Measurements from ENCODE around the gene SEMA3C.

SEMA3C gene

DNA sequence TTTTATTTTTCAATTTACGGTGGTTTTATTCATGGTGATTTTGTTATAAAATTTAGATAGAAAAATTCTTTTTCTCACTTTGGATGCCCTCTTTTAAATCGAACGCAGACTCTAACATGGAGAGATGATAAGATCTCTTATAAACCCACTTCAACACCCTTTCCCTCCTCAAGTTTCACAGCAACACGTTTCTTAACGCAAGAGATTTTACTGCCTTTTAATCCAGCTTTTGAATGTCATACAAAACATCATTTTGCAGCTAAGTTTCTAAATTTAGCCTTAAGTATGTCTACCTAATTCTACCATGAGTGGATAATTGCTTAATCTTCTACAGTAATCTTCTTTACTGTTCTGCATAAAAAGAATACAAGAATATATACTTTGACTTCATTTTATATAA, 70.0 kb downstream of the SEMA3C start:
- DNase-seq (ENCODE audit: low spot score), result no peak

DNA sequence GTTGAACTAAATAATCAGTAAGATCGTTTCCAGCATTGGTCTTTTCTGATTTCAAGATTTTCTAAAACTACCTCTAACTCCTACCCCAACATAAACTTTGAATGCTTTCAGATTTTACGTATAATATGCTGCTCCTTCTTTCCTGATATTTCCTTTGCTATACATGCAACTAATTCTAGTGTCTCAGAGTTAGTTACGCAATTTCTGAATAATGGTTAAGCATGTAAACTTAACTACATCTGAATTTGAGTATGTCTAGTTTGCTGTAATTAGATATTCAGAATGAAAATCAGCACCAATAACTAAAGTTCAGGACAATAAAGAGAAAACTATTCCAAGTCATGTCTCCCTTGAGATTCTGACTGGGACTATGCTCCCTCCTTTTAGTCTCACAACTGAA, 71.0 kb downstream of the SEMA3C start:
- no peak for DNase-seq (ENCODE audit: low spot score)

DNA sequence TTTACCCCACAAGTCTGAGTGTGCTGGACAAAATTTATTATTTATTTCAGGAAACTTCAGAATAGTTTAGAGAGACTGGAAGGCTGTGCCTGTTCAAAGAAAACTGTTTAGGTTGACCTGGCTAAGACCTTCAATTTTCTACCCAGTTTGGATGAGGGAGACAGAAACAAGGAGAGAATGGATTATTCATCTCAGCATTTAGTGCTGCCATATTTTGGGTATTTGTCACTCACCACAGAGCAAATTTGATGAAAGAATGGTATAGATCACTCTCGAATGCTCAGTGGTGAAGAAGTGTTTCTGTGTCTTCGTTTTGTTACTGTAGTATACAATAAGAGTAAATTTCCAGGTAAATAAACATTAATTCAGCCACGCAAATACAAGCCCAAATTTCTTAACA, 71.8 kb downstream of the SEMA3C start:
- no peak for DNase-seq (ENCODE audit: low spot score)

DNA sequence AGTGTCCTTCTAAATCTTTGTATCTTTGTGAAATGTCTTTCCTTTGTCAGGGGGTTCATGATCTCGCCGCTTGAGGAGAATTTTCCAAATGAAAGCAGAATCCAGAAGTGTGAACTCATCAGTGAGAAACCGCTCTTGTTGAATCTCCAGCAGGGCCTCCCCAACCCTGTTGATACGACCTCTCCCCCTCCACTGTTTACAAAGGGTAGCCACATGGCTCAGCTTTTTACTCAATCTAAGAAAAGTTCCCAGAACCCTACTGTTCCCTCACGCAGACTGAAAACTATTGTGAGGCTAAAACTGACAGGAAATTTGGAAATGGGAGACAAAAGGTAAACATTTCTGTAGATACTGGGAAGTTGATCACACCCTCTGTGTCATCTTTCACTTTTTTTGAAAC, 73.9 kb downstream of the SEMA3C start:
- no peak for DNase-seq (ENCODE audit: low spot score)

DNA sequence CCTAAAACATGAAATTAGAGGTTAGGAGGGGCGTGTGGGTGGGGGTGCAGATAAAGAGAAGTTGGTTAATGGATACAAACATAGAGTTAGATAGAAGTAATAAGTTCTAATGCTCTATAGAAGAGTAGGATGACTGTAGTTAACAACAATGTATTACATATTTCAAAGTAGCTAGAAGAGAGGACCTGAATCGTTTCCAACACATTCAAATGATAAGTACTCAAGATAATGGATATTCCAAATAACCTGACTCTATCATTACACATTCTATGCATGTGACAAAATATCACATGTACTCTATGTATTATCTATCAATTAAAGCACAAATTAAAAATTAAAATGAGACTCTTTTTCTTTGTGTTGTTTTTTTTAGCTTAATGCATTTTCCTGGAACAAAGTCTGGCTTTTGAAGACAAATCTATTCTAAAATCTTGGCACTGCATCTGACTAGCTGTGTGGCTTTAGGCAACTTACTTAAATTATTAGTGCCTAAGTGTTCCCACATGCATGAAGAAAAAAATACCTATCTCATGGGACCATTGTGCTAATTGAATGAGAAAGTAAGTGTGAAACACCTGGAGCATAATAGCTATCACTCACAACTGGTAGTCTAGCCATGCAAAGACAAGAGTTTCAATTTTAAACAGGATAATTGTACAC, 75.7 kb downstream of the SEMA3C start:
- no peak for DNase-seq (ENCODE audit: low spot score)

DNA sequence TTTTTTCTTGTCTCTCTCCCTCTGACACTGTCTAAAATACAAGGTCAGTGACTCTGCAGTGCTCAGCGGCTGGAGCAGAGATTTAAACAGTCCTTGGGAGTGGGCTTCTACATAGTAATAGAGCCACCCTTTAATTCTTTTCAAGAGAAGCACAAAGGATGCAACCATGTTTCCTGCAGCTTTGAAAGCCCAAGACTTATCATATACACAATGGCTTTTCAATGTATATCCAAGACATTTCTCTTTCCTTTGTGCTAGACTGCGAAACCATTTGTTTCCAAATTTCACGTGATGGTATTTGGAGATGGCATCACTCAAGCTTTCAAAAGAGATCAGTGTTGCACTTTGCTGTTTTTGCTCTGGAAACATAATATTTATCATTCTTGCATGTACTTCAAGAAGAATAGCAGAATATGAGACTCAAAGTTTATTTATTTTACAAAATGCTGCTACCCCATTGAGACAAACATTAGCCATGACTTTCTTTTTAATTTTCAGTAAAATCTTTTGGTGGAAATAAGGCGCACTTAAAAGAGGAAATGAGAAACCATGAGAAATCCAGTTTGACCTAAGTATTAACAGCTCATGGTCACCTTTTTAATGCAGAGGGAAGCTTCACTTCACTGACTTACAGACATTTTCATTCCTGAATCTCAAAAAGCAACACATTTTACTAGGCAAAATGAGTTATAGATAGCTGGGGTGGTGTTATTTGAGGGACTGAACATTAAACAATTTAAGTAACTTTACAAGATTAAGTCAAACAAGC, 76.6 kb downstream of the SEMA3C start:
- DNase-seq (ENCODE audit: low spot score), result no peak

DNA sequence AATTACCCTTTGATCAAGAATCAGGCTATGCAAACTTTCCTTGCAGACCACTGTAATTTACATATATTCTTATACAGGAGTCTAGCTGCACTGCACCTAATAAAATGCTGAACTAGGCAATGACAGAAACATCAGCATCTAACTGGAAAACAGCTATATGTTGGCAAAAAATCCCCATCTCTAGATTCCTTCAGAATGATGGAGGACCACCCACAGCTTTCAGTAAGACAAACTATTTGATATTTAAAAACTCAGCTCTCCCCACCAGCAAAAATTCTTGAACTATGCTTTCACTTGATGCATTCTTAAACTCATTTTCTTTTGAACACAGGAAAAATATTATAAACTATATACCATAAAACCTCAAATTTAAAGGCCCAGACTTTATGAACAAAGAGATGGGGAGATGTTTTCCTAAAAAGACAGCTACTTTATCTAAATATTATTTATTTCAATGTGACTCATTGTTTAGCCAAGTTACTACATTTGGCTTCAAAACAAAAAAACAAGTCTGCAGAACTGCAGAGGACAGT, 77.4 kb downstream of the SEMA3C start:
- no peak for DNase-seq (ENCODE audit: low spot score)

DNA sequence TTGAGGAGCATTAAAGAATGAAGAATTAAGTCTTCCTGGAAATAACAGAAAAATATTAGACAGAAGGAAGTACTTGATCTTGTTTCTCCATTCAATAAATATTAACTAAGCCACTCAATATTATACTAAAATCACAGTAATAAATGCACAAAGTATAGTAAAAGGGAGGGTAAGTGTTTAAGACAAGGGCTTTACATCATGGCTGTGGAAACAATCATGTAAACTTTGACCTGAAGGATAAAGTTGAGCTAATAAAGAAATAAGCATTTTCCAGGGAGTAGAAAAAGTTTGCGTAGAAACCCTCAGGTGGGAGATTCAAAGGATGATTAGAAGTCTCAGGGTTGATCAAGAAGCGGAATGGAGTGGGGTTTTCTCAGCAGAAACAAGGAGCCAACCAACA, 78.2 kb downstream of the SEMA3C start:
- no peak for DNase-seq (ENCODE audit: low spot score)

DNA sequence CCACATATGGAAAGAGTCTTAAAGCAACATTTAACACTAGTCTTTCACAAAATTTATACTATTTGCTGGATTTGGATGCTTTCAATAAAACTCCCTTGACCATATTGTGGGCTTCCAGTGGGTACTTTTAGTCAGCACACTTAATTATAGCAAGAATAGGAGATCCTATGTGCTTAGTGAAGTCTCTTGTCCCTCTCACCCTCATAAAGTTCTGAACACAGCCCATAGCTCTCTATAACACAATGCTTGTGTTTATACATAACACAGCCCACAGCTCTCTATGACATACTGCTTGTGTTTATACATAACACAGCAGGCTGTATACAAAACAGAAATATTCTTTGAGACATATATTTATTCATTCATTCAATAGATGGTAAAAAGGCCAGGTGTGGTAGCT, 79.0 kb downstream of the SEMA3C start:
- DNase-seq (ENCODE audit: low spot score), result no peak

DNA sequence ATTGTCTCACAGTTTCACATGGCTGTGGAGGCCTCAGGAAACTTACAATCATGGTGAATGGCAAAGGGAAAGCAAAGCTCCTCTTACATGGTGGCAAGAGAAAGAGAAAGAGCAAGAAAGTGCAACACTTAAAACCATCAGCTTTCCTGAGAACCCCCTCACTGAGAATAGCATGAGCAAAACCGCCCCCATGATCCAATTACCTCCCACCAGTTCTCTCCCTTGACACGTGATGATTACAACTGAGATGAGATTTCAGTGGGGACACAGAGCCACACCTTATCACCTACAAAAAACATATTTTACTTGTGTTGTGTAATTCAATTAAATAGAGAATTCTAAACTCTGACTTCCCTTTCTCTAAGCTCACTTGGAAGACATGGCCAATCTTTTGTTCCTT, 80.2 kb downstream of the SEMA3C start:
- no peak for DNase-seq (ENCODE audit: low spot score)

DNA sequence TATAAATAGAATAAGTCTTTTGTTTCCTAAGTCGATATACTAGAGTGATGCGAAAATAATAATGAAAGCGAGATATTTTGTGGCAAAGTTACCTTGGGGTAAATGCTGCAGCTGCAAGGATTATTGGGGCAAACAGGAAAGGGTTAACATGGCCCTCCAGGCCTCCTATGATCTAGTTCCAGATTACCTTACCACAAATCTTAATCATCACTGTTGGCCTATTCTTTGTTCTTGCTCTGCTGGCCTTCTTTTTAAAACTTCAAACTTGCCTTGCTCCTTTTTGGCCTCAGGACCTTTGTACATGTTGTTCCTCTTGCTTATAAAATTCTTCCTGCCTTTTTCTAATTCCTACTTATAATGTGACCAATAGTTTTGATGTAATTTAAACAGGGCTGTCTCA, 81.5 kb downstream of the SEMA3C start:
- DNase-seq (ENCODE audit: low spot score), result no peak

DNA sequence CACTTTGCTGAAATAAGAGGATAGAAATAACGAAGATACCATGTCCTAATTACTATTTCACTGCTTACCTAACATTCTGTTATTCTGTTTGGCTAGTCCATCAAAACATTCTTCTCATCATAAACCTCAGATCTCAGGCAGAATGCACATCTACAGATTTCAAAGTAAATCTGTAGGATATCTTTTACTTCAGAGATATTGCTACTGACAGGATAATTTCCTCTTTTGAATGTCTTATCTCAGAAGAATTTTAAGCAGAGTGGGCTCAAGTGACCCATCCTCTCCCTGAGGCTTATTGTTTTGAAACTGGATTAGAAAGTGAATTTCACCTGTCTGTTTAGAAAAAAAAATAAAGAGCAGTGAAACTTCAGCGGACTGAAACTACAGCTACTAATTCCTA, 83.6 kb downstream of the SEMA3C start:
- no peak for DNase-seq (ENCODE audit: low spot score)

DNA sequence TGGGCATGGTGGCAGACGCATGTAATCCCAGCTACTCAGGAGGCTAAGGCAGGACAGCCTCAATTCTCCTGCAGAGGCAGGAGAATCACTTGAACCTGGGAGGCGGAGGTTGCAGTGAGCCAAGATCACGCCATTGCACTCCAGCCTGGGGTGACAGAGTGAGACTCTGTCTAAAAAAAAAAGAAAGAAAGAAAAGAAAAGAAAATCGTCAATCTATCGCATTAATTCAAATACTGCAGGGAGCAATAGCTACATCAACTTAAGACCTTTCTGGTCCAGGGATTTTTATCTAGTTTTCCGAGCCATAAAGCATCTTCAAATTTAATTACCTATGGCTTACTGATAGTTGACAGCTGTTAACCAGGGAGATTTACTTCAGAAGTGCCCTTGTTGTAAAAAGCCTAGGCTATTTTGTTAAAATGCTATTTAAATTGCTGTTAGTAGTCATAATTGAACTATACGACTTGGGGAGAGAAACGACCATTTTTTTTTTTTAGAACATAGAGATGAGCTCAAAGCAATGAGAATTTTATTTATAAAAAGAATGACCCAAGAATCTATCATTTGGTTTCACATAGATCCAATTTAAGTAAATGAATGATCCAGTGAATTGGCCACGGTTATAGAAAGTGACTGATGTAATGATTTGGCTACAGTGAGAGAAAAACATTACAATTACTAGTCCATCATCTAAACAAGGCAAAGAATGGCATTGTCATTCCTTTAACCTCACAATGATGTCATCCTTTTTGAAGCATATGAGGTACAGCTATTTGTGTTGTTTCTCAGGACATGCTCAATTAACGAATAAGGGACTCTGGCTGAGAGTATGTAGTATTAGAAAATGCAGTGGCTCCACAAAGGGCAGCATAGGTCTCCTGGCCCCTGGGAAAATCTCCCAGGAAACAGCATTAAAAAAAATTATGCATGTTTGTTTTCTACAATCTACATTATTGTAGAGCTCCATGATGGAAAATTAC, 85.3 kb downstream of the SEMA3C start:
- DNase-seq (ENCODE audit: low spot score), result no peak

DNA sequence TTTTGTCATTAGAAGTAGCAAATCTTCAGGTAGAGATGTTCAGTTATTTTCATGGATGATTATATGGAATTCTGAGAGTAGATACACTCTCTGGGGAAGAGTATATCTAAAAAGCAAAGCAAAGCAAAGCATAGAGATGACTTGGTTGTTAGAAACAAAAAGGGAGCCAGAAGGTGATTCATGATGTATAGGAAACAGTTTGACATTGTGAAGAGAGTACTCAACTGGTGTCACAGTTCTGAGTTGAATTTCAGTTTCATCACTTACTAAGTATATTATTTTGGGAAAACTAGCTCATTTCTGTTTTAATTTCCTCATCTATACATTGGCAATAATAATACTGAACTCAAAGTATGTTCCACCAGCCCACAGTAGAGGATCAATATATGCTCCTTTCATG, 86.8 kb downstream of the SEMA3C start:
- no peak for DNase-seq (ENCODE audit: low spot score)

DNA sequence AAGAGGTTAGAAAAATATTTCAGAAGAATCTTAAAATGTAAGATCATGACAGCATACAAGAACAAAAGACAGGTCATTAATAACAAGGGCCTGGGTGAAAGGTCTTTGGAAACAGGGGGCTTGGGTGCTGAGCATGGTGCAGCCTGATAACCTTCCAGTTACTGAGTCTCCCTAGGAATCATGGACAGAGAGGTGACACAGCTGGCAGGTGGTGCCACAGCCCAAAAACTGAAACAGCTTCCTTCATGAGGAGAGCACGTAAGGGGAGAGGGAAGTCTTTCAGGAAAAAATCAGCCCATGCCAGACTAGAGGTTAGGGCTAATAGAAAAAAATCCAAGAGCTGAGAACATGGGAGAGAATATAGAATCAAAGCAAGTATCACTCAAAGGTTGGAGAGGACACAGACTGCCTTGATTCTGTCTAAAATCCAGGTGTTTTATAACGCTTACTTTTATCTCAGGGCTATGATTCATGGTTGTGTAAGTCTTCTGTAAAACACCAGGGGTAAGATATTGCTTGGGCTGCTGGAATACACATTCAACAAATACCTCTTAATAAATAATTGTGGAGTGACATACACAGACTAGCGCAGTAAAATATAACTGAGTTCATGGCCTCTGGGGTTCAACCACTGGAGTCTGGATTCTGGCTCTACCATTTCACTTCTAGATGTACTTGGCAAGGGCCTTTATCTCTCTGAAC, 88.1 kb downstream of the SEMA3C start:
- no peak for DNase-seq (ENCODE audit: low spot score)

DNA sequence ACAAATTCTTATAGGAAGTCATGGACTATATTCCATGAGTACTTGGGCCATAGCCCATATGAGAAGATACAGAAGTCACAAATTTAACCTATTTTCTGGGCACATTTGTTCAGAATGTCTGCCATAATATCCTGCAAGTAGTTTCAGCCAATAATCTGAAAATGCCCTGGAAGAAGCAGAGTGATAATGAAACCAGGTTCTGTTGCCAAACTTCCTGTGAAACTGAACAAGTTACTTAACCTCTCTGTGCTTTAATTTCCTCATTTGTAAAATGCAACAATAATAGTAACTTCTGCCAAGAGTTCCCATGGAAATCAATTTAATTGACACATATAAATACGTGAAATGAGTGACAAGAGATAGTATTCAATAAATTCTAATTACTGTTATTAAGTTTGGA, 88.8 kb downstream of the SEMA3C start:
- no peak for DNase-seq (ENCODE audit: low spot score)

DNA sequence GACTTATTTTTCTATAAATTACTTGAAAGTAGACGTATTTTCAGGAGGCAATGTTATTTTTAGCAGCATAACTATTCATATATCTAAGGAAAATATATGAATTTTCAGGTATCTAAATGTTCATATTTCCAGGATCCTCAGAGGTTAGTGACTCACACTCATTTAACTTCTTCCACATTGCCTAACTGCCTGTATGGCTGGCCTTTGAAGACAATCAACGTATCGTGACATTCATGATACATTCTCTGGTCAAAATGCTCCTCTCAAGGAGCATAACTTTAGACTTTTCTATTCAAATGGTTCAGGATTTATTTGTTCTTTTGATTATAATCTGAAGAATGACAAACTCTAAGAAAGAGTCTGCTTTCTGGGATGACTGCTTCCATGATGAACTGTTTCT, 89.3 kb downstream of the SEMA3C start:
- DNase-seq (ENCODE audit: low spot score), result no peak

DNA sequence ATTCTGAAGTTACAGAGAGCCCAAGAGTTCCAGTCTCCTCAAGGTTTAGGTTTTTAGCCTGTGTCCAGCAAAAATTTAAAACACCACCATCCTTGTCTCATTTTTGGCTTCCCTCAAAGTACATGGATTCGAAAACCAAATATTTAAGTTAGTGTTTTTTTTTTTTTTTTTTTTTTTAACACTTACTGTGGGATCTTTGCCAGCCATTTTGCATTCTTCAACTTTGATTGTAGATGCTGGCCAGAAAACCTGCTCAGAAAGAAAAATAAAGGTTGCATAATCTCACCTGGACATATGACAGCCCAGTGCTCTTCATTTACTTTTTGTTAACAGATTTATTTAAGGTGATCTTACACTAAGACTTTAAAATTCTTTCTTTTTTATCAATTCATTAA, 91.6 kb downstream of the SEMA3C start:
- DNase-seq (ENCODE audit: low spot score), result no peak

DNA sequence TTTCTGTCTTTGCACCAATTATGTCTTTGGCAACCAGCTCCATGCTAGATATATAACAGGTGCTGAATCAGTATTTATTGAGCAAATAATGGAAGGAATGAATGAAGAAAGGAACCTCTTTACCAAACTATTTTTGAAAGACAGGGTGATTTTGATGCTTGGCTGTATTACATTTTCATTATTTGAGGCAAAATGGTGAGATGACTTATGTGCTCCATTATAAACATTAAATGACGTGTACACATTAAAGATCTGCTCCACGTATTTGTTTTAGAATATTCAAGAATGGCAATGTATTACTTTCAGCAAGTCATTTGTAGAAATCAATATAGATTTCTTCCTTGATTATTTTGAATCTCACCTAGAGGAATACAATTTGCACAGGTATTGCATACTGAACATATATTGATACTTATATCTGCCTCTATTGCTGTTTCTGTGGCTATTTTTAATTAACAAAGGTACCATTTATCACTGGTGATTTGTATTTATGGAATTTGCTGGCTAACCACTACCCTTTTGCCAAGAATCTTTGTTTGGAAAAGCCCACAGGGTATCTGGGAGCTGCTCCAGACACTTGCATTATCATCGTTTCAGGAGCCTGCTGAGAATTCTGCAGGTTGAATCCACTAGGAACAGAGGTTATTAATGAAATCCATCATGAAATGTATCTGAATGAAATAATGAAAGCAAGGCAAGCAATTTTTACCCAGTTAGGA, 92.2 kb downstream of the SEMA3C start:
- no peak for DNase-seq (ENCODE audit: low spot score)

DNA sequence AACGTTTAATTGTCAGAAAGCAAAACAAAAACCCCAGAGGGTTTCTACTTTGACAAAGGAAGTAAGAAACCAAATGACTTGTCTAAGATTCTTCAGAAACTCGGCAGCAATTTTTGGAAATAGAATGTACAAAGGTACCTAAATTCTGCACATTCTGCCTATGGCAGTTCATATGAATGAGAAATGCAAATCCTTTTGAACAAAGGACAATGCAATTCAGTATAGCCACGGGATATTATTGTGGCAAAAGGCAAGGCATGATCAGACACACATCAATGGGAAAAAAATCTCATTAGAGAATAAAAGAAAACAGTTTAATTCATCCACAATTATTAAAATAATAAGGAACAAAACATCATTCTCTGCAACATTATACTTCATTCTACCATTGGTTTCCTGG, 93.4 kb downstream of the SEMA3C start:
- no peak for DNase-seq (ENCODE audit: low spot score)

DNA sequence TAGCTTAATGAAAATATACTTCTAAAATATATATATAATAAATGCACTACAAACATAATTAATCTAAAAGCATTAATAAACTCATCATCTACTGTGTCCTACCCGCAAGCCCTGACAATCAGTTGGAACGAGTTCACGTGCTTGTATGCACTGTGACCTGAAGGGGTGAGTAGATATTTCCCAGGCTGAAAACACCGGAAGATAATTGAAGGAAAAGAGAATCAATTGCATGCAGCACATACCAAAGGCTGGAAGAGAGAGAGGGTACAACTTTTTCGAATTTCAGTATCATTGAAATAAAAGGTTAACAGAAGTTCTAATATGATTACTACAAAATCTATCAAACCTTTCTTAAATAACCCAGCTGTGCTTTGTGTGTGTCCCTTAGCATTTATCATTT, 94.6 kb downstream of the SEMA3C start:
- DNase-seq (ENCODE audit: low spot score), result no peak
